H1 (cell line): Measurements from ENCODE around the gene RPL7A. TPM values are rescaled to one million over a fixed set of nuclear protein-coding genes. Genes with fewer than 3 reads are reported as not detected.

Experiments
- CTCF ChIA-PET: fragments of 300-600 bp; sonication (Branson Sonifier 250); formaldehyde crosslinking; loops from one replicate; lab custom pipeline; 2021; ENCODE audit not compliant: partially characterized antibody; lab: Charles Lee
- POLR2A ChIA-PET: fragments of 300-600 bp; sonication (Branson Sonifier 250); formaldehyde crosslinking; loops from one replicate; lab custom pipeline; 2021; ENCODE audit warnings: inconsistent platforms; ENCODE audit not compliant: partially characterized antibody; lab: Charles Lee
- DNase-seq, 2 experiments: peaks; one replicate each; pipeline versions ENCODE4 v3.0.0 to v3.0.0-alpha.2; 2010 to 2022; ENCODE audit warnings: low spot score in 2 of 2, low read depth in 1 of 2, mixed read lengths in 1 of 2
- FAIRE-seq: peaks from 2 replicates; lab custom pipeline; 2011; peaks lifted over from hg19 to GRCh38; lab: Jason Lieb, UNC
- H2AFZ ChIP-seq: 2 replicates; pipeline ENCODE4 v1.8.1; 2012; ENCODE audit warnings: low read length, inconsistent platforms
- H2AK5ac ChIP-seq: 2 replicates; pipeline ENCODE4 v1.6.1; 2013; ENCODE audit warnings: low read depth, low read length
- H2BK120ac ChIP-seq: replicated peaks from 2 replicates; pipeline ENCODE3; 2013; ENCODE audit warnings: low read depth, low read length, inconsistent platforms
- H2BK12ac ChIP-seq: 2 replicates; pipeline ENCODE4 v1.6.1; 2013; ENCODE audit warnings: low read depth, low read length
- H2BK15ac ChIP-seq: 2 replicates; pipeline ENCODE4 v1.6.1; 2013; ENCODE audit warnings: low read length
- H2BK20ac ChIP-seq: 2 replicates; pipeline ENCODE4 v1.6.1; 2013; ENCODE audit warnings: low read length
- H2BK5ac ChIP-seq: 2 replicates; pipeline ENCODE4 v1.6.1; 2013; ENCODE audit warnings: low read depth, low read length
- H3K14ac ChIP-seq: 2 replicates; pipeline ENCODE4 v1.6.1; 2013; ENCODE audit warnings: inconsistent platforms; ENCODE audit not compliant: insufficient read length
- H3K18ac ChIP-seq: 2 replicates; pipeline ENCODE4 v1.6.1; 2013; ENCODE audit warnings: low read length; ENCODE audit errors: extremely low read depth
- H3K23ac ChIP-seq: 2 replicates; pipeline ENCODE4 v1.6.1; 2013; ENCODE audit warnings: inconsistent platforms; ENCODE audit not compliant: insufficient read length
- H3K23me2 ChIP-seq: 2 replicates; pipeline ENCODE4 v1.6.1; 2013; ENCODE audit warnings: low read depth, low read length
- H3K27ac ChIP-seq: 2 replicates; pipeline ENCODE4 v1.6.1; 2011; ENCODE audit warnings: low read depth, low read length, inconsistent platforms
- H3K27me3 ChIP-seq, 4 experiments: replicated peaks in 1 of 4; 1 replicate in 1 of 4; 2 replicates in 3 of 4; pipeline versions ENCODE4 v1.6.1 to v1.8.1; 2011 to 2013; ENCODE audit warnings: low read length in 3 of 4, mild to moderate bottlenecking in 3 of 4, inconsistent platforms in 2 of 4, mixed read lengths in 2 of 4, moderate library complexity in 1 of 4; ENCODE audit not compliant: control insufficient read depth in 3 of 4, insufficient read depth in 3 of 4; ENCODE audit errors: extremely low read depth in 1 of 4
- H3K36me3 ChIP-seq, 4 experiments: 2 replicates each; pipeline versions ENCODE4 v1.6.1 to v1.8.1; 2011 to 2013; ENCODE audit warnings: mild to moderate bottlenecking in 4 of 4, low read length in 3 of 4, moderate library complexity in 2 of 4, control low read depth in 1 of 4, inconsistent platforms in 1 of 4; ENCODE audit not compliant: insufficient read depth in 4 of 4, control insufficient read depth in 2 of 4
- H3K4ac ChIP-seq: replicated peaks from 2 replicates; pipeline ENCODE3; 2013; ENCODE audit warnings: low read length, low read depth, mixed read lengths, inconsistent platforms; ENCODE audit not compliant: insufficient read length
- H3K4me1 ChIP-seq, 4 experiments: replicated peaks in 1 of 4; 1 replicate in 1 of 4; 2 replicates in 3 of 4; pipeline versions ENCODE4 v1.6.1 to v1.8.1; 2011 to 2013; ENCODE audit warnings: low read length in 3 of 4, inconsistent platforms in 2 of 4, mixed read lengths in 1 of 4; ENCODE audit not compliant: insufficient read depth in 4 of 4, control insufficient read depth in 3 of 4
- H3K4me2 ChIP-seq, 2 experiments: 2 replicates each; pipeline versions ENCODE4 v1.6.1 to v1.8.1; 2011 to 2013; ENCODE audit warnings: low read depth in 2 of 2, low read length in 2 of 2, control low read depth in 1 of 2, inconsistent platforms in 1 of 2, mild to moderate bottlenecking in 1 of 2; ENCODE audit not compliant: insufficient read depth in 1 of 2
- H3K4me3 ChIP-seq, 4 experiments: fragments of 200-600, 300-600 bp in 1 of 4; sonication (generic), shearing (Covaris generic), sonication (Bioruptor Twin) in 1 of 4; 2 replicates each; pipeline versions ENCODE4 v1.5.1 to v1.8.1; 2011 to 2016; ENCODE audit warnings: low read length in 4 of 4, low read depth in 3 of 4, control low read depth in 2 of 4, inconsistent platforms in 2 of 4, mild to moderate bottlenecking in 2 of 4, mixed read lengths in 1 of 4, moderate library complexity in 1 of 4; ENCODE audit not compliant: insufficient read depth in 2 of 4; ENCODE audit errors: extremely low read depth in 1 of 4
- H3K56ac ChIP-seq: replicated peaks from 2 replicates; pipeline ENCODE3; 2013; ENCODE audit warnings: low read depth, mild to moderate bottlenecking, mixed read lengths, low read length, inconsistent platforms; ENCODE audit not compliant: insufficient read length
- H3K79me1 ChIP-seq: 2 replicates; pipeline ENCODE4 v1.6.1; 2013; ENCODE audit warnings: low read depth, low read length, control low read depth
- H3K79me2 ChIP-seq, 2 experiments: 2 replicates each; pipeline versions ENCODE4 v1.6.1 to v1.8.1; 2012 to 2013; ENCODE audit warnings: low read length in 2 of 2, mild to moderate bottlenecking in 2 of 2, inconsistent platforms in 1 of 2; ENCODE audit not compliant: insufficient read depth in 2 of 2, control insufficient read depth in 1 of 2
- H3K9ac ChIP-seq, 4 experiments: replicated peaks in 1 of 4; 1 replicate in 1 of 4; 2 replicates in 3 of 4; pipeline versions ENCODE4 v1.6.1 to v1.8.1; 2011 to 2013; ENCODE audit warnings: low read depth in 3 of 4, low read length in 3 of 4, control low read depth in 2 of 4, mild to moderate bottlenecking in 2 of 4, moderate library complexity in 2 of 4, inconsistent platforms in 1 of 4; ENCODE audit errors: extremely low read depth in 1 of 4
- H3K9me3 ChIP-seq, 2 experiments: 2 replicates each; pipeline versions ENCODE4 v1.6.1 to v1.8.1; 2012 to 2013; ENCODE audit warnings: mild to moderate bottlenecking in 2 of 2, moderate library complexity in 2 of 2, control low read depth in 1 of 2, inconsistent platforms in 1 of 2, low read depth in 1 of 2, low read length in 1 of 2, mixed read lengths in 1 of 2; ENCODE audit not compliant: insufficient read depth in 2 of 2
- H4K20me1 ChIP-seq, 2 experiments: replicated peaks in 1 of 2; 2 replicates each; pipeline versions ENCODE3 to v1.8.1; 2011 to 2013; ENCODE audit warnings: inconsistent platforms in 2 of 2, low read length in 2 of 2, mild to moderate bottlenecking in 1 of 2; ENCODE audit not compliant: insufficient read depth in 2 of 2, control insufficient read depth in 1 of 2
- H4K5ac ChIP-seq: 2 replicates; pipeline ENCODE4 v1.6.1; 2013; ENCODE audit warnings: low read length, low read depth, mixed read lengths, inconsistent platforms; ENCODE audit not compliant: insufficient read length
- H4K8ac ChIP-seq: 2 replicates; pipeline ENCODE4 v1.8.0; 2013; ENCODE audit warnings: mild to moderate bottlenecking, moderate library complexity, low read length, inconsistent platforms; ENCODE audit not compliant: insufficient read depth; ENCODE audit errors: extremely low read depth
- H4K91ac ChIP-seq: replicated peaks from 2 replicates; pipeline ENCODE3; 2013; ENCODE audit warnings: low read length, mixed read lengths, inconsistent platforms; ENCODE audit not compliant: insufficient read length
- BCL11A ChIP-seq, 2 experiments: IDR thresholded peaks; one replicate each; pipeline ENCODE4 v1.6.1; 2011; ENCODE audit warnings: low read depth in 2 of 2, low read length in 2 of 2, mild to moderate bottlenecking in 2 of 2
- CBX5 ChIP-seq: fragments of 300-800, 300-1000 bp; sonication (generic); IDR thresholded peaks from 2 replicates; pipeline ENCODE4 v1.7.1; 2016; ENCODE audit warnings: antibody characterized with exemption, low read length, low read depth
- CHD1 ChIP-seq: IDR thresholded peaks from 2 replicates; pipeline ENCODE4 v1.6.1; 2012; ENCODE audit warnings: low read depth, low read length, improper control_type of control experiment
- FOSL1 ChIP-seq: IDR thresholded peaks from 2 replicates; pipeline ENCODE4 v1.6.1; 2011; ENCODE audit warnings: mild to moderate bottlenecking, low read depth, low read length, moderate library complexity; ENCODE audit not compliant: insufficient read depth
- JUN ChIP-seq: IDR thresholded peaks from 2 replicates; pipeline ENCODE4 v1.6.1; 2011; ENCODE audit warnings: low read depth, mild to moderate bottlenecking, improper control_type of control experiment, low read length
- JUND ChIP-seq: IDR thresholded peaks from 2 replicates; pipeline ENCODE4 v1.6.1; 2011; ENCODE audit warnings: mild to moderate bottlenecking, improper control_type of control experiment, low read length
- KDM1A ChIP-seq: fragments of 200-600, 300-600 bp; sonication (generic); IDR thresholded peaks from 2 replicates; pipeline ENCODE4 v1.7.1; 2016; ENCODE audit warnings: mild to moderate bottlenecking, low read length, borderline replicate concordance
- NANOG ChIP-seq: IDR thresholded peaks from 2 replicates; pipeline ENCODE4 v1.6.1; 2011; ENCODE audit warnings: low read length, low read depth, mild to moderate bottlenecking, inconsistent platforms; ENCODE audit not compliant: insufficient read depth, poor library complexity, severe bottlenecking
- NRF1 ChIP-seq: IDR thresholded peaks from 2 replicates; pipeline ENCODE4 v1.6.1; 2011; ENCODE audit warnings: mild to moderate bottlenecking, low read depth, low read length, improper control_type of control experiment
- RBBP5 ChIP-seq: IDR thresholded peaks from 2 replicates; pipeline ENCODE4 v1.7.1; 2012; ENCODE audit warnings: low read depth, mild to moderate bottlenecking, inconsistent platforms, low read length, moderate library complexity, borderline replicate concordance
- SP4 ChIP-seq: IDR thresholded peaks from 2 replicates; pipeline ENCODE4 v1.6.1; 2012; ENCODE audit warnings: low read length, inconsistent platforms
- SUZ12 ChIP-seq: fragments of 200-600 bp; sonication (generic); IDR thresholded peaks from 2 replicates; pipeline ENCODE4 v1.6.1; 2012; ENCODE audit warnings: mild to moderate bottlenecking, inconsistent platforms, low read length, moderate library complexity, mixed read lengths
- TAF1 ChIP-seq: IDR thresholded peaks from 2 replicates; pipeline ENCODE4 v1.6.1; 2011; ENCODE audit warnings: mild to moderate bottlenecking, low read depth, low read length
- TEAD4 ChIP-seq: IDR thresholded peaks from 2 replicates; pipeline ENCODE4 v1.6.1; 2012; ENCODE audit warnings: low read depth, low read length, inconsistent platforms, mixed read lengths
- WGBS, 2 experiments: shearing (Covaris generic) in 1 of 2; methylation state at CpG; one replicate each; pipeline versions ENCODE4 v1.1.6 to v1.1.7; 2013 to 2015; ENCODE audit warnings: low lambda C conversion rate in 2 of 2, mixed read lengths in 2 of 2, inconsistent platforms in 1 of 2, low coverage in 1 of 2, missing lambda C conversion rate in 1 of 2; ENCODE audit not compliant: insufficient replicate concordance in 2 of 2, insufficient coverage in 1 of 2, insufficient read length in 1 of 2; ENCODE audit errors: extremely low coverage in 1 of 2, missing lambda C conversion rate in 1 of 2; 5-methylcytosine and 5-hydroxymethylcytosine counted together
- polyA plus RNA-seq, 7 experiments: library from polyadenylated mRNA; depleted of rRNA in 3 of 7; stranded (reverse) in 5 of 7; unstranded in 2 of 7; fragments of >200 nt in 5 of 7; fragments of 200-250 nt in 2 of 7; gene quantifications; 1 replicate in 5 of 7; 2 replicates in 1 of 7; 4 replicates in 1 of 7; pipeline versions ENCODE4 v1.2.1 to v1.2.3, GENCODE V29; 2011 to 2013; ENCODE audit warnings: missing spikeins in 2 of 7, mixed read lengths in 2 of 7
- total RNA-seq: library from RNA; stranded (reverse); fragmentation: NEBNext Ultra II Directional; extraction: Animal tissue kit (Norgen Biotek cat#: 25700); gene quantifications from 2 replicates; pipeline ENCODE4 v1.2.1, GENCODE V29; 2021

RPL7A gene
- total and polyA plus RNA-seq, 2 of the 8 experiments (the other 6 are each of a cell fraction or from before 2014, with no cell fraction given) = 2,578 to 2,783 TPM

GRCh38 chr9:133361507-133362092 lies 13.6 kb downstream of the RPL7A start:
- Histone ChIP-seq H3K56ac (no peak overlapping the region), H3K4ac (no peak overlapping the region), H3K23me2 (no peaks in the 10 kb centered on the region; the same call in 1 of the 2 replicates), H2BK20ac (no peak overlapping the region), H2BK12ac (no peak overlapping the region), H2BK15ac (no peak overlapping the region), H3K18ac (no peak overlapping the region), H2AK5ac (no peak overlapping the region), H3K36me3 (peaks cover 15 to 58% (median 44%) of the 10 kb centered on the region in 4 experiments), H4K5ac (no peak overlapping the region), H3K79me2 (peaks cover 0 to 15% of the 10 kb centered on the region in 2 experiments; a peak in 1 of 4 replicates), H4K8ac (no peak overlapping the region), H3K27ac (no peak overlapping the region; the same call in 1 of the 2 replicates), H3K4me2 (no peak overlapping the region), H4K20me1 (peaks cover 19 to 27% of the 10 kb centered on the region in 2 experiments)
- no peak for DNase-seq
- 92% methylated on average over 13 of the region's 13 CpGs; no CpG with 5 or more reads in 1 of the 2 experiments for WGBS, 2 experiments
- TF ChIP-seq CBX5 (no peak), SP4 (no peak), NRF1 (no peak), JUN (no peak), TEAD4 (no peak), KDM1A (no peak), RBBP5 (no peak), FOSL1 (no peak), NANOG (no peak), CHD1 (no peak), BCL11A (IDR thresholded peaks at IDR 0.05; ENCODE audit: low read depth in 2 of 2, low read length in 2 of 2) (no peak), JUND (no peak), SUZ12 (no peak), TAF1 (no peak)
- TF ChIP-seq, all 59 proteins: peak for 0
- Histone ChIP-seq H3K9me3 (no peaks in the 10 kb centered on the region), H3K9ac (no peak overlapping the region), H3K79me1 (peaks cover 7% of the 10 kb centered on the region; the same call in 1 of the 2 replicates), H2AFZ (no peak overlapping the region), H3K27me3 (no peaks in the 10 kb centered on the region), H2BK5ac (no peak overlapping the region), H3K14ac (no peak overlapping the region), H3K23ac (no peak overlapping the region), H3K4me1 (peaks cover 0 to 8% (median 3%) of the 10 kb centered on the region in 4 experiments; a peak in 4 of 7 replicates), H2BK120ac (no peak overlapping the region), H4K91ac (no peak overlapping the region), H3K4me3 (no peak overlapping the region)
- ChIA-PET CTCF (interaction anchor here (1.8 to 8.2 kb wide), 5 partner anchors 9 to 43 kb away, joined by 5 to 90 read pairs (median 12); no protein-coding TSS in a partner anchor), POLR2A (interaction anchor here (1.0 to 19.9 kb wide), 8 partner anchors 8 to 78 kb away, joined by 3 to 461 read pairs (median 8); partner anchors contain the start of genes MED22, RPL7A, STKLD1 and SURF1)
- no peak for FAIRE-seq
